GM11168 (cell line): ENCODE measurements around the gene DOK4.

Experiments used
- in situ Hi-C: fragments of 300-500 bp; cut with MboI; formaldehyde crosslinking; loops from one replicate; pipeline ENCODE4 v1.12.0; 2022; ENCODE audit warnings: low sequenced_read_pairs; ENCODE audit not compliant: unreplicated experiment

DOK4 gene

DNA sequence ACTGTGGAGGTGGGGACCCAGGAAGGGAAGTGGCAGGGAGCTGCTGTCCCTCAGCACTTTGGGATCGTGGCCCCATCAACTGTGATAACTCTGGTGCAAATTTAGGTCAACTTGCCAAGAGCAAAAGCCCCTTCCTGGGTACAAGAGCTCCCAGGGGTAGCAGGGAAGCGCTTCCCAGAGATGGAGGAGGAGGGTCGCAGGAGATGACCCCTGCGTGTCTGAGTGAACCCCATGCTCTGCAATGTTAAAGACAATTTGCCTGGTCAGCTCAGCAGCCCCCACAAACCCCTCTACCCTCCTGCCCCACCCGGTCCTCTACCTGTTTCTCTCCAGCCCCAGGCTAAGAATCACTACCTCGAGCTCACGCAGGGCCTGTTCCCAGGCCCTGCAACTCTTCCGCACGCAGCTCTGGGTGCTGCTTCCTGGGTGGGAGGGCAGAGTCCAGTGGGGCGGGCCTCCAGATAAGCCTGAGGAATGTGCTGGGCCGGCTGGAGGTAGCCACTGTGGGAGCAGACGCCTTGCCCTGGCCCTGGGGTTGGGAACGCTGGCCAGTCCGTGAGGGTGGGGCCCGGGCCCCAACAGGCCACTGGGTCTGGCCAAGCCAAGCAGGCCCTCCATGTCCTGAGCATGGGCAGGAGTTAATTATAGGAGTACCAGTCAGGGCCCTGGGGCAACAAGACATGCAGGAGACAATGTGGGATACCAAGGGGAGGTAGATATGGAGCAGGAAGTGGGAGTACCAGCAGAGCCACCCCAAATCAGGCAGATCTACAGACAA is 6.1 kb downstream of the DOK4 start:
- in situ Hi-C loops, result no loop called here

DNA sequence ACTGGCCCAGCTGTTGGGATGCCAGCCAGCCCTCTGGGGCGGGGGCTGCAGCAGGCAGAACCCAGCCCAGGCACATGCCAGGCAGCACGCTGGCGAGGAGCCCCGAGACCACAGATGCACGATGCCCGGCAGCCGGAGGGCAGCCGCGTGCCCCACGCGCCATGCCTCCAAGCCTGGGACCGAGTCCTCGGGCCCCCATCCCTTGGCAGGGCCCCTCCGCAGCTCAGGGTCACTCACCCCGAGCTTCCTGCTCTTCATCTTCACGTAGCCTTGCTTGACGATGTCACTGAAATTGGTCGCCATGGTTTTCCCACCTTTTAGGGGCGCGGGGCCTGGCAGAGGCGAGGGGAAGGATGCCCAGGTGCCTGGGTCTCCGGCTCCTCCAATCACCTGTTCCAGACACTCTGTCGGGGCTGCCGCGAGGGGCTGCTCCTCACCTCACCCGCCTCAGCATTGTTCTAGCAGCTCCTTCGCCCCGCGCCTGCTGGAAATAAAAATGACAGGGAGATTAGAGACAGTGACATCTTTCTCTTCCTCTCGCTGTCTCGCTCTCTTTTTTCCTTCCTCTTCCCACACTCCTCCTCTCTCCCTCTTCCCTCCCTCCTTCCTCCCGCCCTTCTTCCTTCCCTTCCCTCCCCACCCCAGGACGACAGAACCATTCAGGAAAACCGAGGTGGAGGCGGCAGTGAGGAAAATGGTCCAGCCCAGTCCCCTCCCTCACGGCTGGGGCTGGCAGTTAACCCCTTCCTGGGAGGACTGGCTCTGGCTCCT is 6.9 kb downstream of the DOK4 start:
- in situ Hi-C loops, result no loop called here

DNA sequence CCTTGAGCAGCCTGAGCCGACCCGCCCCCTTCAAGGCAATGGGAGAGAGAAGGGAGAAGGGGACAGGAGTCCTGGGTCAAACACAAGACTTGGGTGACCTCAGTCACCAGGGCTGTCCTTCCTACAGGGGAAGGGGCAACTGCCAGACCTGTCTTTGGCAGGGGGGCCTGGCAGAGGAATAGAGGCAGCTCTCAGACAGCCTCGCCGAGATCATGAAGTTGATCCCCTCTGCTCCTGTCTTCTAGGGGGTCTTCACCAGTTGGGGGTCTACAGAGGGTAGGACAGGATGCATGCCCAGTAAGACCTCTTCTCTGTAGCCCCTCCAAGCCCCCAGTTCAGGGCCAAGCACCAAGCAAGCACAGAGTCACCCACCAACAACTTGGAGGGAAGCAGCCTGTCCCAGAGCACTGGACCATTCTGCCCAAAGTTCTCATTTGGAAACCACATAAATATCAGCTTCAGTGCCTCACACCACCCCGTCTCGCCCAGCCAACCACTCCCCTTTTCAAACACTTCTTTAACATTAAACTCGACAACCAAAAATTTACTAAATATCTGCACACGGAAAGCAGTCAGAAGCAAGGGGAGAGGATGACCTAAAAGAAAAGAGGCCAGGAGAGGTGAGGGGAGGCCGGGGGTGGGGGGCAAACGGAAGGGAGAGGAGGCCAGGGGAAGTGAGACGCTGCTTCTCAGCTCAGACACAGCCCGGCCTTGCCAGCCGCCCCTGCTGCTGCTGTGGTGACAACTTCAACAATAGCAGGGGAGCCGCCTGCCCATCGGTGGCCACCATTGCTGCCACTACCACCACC is 7.7 kb downstream of the DOK4 start:
- in situ Hi-C loops, result no loop called here

DNA sequence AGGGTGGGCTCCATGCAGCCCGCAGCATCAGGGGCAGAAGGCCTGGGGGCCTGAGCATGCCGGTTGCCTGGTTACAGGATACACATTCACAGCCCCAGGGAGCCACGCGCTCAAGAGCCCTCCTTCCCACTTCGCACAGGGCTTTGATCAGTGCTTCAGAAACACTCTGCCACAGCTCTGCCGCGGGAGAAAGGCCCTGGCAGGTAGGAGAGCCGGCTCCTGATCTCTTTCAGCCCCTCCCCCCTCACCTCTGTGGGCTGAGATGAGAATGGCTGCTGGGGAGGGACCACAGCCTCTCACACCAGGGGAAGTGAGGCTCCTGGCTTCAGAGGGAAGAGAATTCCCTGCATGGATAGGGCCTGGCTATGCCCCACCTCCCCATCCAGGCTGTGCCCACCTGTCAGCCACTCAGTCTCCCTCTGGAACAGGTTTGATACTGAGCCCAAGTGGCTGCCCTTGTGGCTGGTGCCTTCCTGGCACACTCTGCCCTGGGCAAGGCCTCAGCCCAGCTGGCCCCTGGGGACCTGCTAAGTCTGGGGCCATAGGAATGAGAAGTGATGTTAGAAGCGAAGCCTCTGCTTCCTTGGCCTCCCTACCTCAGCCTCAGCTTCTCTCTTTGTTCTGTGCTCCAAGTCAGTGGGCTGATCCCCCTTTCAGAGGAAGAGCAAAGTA is 8.6 kb downstream of the DOK4 start:
- in situ Hi-C loops, result no loop called here

DNA sequence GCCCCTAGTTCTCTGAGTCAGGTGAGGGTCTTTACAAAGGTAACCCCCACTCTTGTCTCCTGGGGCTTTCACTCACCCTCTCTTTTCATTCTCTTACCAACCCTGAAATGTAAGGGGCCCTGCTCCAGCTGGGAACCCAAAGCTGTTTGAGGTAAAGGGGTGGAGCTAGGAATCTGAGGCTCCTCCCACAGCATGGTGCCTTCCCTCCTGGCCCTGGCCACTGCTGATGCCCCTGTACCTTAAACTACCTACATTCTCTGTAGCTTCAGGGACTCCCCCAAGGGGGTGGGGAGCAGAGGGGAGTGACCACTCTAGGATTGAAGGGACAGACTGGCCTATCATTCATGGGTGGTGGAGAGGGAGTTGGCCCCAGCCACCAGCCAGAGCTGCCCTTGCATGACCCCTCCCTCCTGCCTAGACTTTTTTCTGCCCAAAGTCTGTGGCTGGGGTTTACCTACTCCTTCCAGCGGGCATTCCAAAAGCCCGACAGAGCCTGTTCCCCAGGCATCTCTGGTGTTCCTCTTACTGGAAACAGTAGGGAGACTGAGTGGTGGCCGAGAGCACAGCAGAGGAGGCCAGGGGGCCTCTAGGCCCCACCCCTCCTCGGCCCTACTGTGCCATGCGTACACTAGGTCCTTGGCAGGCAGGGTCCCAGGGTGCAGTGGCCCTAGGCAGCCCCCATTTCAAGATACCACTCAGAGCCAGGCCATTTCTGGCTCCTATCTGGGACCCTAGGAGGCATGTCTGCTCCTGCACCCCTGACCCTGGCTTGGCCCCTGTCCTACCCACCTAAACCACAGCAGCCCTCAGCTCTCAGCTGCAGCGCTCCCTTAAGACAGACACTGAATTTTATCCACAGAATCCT is 9.5 kb downstream of the DOK4 start:
- in situ Hi-C loops, result no loop called here

DNA sequence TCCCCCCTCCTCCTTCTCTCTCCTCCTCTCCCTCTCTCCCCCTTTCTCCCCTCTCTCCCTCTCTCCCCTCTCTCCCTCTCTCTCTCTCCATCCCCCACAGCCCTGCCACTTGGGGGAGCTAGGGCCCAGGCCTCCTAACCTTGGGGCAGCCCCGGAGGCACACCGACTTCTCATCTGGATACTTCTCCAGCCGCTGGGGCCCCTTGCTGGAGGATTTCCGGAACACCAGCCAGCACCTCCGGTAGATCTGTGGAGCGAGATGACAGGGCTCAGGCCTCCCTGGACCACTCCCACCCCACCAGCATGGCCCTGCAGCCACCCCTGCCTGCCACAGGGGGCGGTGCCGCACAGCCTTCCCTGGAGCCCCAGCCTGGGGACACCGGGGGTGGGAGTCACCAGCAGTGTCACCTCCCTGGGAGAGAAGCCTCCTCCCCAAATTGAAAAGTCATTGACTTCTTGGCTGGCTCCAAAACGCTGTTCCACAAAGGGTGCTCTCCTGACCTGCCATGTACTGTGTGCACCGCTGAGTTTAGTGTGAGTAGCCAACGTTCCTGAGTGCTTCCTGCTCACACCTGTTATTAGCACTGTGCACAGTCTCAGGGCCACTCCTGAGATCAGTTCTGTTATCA is 10.5 kb downstream of the DOK4 start:
- in situ Hi-C loops, result no loop called here

DNA sequence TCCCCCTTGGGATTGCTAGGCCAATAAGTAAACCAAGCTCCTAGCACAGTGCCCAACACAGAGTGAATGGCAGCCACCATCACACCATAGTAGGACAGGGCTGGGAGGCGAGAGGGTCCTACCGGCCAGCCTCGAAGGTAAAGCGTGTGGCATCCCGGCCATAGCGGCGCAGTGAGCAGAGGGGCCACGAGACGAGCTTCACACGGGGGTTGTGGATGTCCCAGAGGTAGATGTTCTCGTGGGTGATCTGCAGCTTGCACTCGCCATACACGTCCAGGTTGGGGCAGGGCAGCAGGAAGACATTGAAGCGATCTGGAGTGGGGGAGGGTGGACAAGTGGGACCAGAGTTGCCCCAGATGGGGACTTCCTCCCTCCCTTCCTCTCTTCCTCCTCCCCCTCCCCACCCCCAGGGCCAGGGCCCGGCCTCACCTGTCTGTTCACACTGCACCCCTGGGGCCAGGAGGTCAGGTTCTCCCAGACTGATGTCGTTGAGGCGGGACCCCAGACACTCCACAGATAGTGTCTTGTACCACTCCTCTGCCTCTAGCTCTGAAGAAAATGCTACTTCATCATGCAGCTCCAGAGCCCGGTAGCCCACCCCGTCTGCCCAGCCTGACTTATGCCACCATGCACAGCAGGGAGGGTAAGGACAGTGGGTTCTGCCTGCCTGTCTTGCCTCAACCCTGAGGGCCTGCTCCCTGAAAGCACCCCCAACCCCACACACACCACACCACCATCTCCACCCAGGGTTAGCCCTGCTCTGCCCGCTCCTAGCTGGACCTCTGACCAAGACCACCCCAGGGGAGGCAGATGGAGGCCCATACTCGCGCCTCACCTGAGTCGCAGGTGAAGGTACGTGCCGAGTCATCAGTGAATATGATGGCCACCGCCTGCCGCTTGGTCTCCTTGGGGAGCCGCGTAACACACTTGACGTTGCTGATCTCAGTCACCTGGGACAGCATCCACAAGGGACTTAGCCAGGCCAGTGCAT is 11.3 kb downstream of the DOK4 start:
- in situ Hi-C loops, result no loop called here

DNA sequence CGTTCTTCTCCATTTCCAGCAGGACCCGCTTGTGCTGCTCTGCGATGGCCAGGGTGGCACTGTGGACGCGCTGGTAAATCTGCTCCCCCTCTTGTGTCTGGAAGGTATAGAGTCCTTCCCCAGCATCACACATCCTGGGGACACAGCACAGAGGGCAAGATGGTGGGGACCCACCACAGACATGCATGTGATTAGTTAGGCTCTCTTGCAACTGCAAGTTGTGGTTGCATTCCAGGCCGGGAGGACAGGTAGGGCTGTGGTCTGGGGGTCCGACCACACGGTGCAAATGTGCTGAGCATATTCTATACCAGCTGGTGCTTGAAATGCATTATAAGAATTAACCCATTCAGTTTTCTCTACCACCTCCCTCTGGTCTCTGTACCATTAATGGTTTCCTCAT is 12.4 kb downstream of the DOK4 start:
- in situ Hi-C loops, result no loop called here

DNA sequence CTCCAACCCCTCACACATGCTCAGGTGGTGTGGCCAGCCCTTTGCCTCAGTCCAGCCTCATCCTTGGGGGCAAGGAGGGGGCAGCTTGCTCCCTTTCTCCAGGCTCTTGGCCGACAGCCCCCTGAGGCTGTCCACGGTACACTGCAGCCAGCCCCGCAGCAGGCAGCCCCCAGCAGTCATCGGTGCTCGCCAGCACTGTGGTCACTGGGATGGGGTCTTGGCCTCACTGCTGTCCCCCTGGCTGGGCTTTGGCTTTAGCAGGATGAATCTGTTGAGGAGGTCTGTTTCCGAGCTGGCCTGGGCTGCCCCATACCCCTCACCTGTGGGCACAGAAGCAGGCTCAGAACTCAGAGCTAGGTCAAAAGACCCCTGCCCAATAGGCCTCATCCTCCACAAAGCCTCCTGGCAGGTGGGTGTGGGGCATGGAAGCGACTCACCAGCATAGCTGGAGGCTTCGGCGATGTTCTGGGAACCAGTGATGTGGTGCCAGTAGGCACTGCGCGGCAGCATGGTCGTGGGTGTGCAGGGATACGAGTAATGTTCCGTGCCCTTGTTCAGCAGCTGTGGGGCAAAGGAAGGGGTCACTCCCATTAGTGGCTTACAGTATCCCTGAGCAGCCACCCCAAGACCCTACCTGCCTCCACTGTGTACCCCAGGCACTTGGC is 13.0 kb downstream of the DOK4 start:
- in situ Hi-C loops, result no loop called here

DNA sequence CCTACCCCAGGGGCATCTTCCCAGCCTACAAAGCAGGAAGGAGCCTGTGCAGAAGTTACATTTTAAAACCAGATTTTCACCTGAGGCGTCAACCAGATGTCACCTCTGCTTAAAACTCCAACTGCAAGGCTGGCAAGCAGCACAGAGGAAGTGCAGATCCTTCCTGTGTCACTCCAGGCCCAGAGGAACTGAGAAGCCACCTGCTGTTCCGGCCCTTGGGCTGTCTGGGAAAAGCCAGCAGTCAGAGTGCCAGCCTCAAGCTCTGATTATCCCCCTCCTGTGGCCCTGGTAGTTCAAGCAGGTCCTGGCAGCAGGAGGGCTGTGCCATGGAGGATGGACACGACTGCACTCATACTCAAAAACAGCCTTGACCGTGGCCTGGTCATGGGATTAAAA is 13.6 kb downstream of the DOK4 start:
- in situ Hi-C loops, result no loop called here

DNA sequence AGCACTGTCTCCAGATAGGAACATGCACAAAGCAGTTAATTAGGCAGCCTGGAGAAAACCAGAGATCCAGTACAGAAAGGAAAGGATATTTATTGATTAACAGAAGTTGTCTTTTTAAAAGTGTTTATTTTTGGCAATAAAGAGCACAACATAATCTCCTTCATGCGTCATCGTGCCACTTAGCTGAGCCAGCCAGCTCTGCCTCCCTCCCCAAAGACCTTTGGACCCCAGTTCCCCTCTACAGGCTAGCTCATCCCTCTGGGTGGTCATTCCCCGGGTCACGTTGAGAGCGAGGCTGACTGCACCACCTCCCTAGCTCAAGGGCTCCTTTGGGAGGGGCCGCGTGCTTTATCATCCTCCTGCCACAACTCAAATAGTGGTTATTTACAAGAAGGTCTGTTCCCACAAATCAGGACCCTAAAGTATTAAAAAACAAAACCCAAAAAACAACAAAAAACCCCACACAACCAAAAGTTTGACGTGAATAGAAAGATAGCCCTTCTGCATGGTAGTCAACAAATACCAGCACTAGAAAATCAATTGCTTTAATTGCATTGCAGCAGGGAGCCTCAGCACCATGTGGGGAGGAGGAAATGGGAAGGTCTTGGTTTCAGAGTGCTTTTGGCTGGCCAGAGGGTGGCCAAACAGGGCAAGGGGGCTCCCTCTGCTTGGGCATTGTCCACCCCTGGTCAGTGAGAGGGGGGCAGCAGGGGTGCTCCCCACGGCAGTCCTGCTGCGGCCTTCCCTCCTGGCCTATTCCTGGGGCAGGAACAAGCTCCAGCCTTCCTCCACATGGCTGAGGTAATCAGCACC is 14.2 kb downstream of the DOK4 start:
- in situ Hi-C loops, result no loop called here

DNA sequence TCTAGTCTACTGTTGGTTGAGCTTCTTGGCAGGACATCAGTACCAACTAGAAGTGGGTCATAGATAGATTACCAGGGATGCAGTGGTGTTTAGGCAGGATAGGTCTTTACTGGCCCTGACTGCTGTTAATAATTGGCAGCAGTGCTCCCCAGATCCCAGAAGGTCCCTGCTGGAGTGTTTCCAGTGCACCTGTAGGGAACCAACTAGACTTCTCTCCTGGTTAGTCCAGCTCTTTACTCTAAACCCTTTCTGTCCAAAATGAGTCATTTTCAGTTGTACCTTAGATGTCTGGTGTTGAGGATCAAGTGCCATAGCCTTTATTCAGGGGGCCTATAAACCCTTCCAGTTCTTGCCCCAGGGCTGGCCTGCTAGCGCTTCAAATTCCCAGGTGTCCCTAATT is 15.1 kb downstream of the DOK4 start:
- in situ Hi-C loops, result no loop called here

DNA sequence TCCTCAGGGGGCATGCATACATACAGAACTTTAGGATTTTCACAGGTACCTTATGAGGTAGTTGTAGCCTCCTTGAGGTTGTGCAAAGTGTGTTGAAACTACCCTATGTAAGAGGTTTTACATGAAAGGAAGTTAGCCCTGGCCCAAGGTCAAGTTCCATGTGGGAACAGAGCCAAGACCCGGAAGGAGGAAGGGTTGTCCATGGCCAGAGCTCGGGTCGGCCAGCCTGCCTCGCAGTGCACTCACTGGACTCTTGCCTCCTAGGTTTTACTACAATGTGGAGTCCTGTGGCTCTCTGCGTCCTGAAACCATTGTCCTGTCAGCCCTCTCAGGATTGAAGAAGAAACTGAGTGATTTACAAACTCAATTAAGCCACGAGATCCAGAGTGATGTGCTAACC is 15.6 kb downstream of the DOK4 start:
- in situ Hi-C loops, result no loop called here

DNA sequence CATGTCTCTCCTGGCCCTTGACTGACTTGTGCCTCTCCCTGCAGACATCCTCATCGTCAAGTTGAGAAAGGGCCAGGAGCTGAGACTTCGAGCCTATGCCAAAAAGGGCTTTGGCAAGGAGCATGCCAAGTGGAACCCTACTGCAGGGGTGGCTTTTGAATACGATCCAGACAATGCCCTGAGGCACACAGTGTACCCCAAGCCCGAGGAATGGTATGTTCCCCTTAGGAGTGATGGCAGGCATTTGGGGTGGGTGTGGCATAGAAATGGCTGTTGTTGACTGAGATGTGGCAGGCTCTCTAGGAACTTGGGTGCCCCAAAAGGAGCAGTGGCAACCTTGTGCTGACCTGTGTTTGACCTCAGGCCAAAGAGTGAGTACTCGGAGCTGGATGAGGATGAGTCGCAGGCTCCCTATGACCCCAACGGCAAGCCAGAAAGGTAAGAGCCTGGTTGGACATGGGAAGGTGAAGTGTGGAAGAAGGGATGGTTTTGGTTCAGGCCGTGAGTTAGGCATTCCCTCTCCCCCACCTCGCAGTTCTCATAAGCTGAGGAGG is 16.3 kb downstream of the DOK4 start:
- in situ Hi-C loops, result loop anchor here (10.0 kb wide), 1 partner anchor 45 kb away; no protein-coding TSS in a partner anchor

DNA sequence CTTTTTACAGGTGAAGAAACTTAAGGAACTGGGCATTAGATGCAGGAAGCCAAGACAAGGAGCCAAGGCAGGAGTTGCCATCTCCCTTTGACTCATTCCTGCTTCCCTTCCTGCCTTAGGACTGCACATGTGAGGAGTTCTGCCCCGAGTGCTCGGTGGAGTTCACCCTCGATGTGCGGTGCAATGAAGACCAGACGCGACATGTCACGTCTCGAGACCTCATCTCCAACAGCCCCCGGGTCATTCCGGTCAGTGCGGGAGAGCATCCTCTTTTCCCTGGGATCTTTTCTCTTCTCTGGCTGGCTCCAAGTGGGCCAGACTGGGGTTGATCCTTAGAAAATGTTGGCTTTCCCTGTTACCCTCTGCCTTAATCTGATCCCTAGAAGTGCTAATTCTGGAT is 17.2 kb downstream of the DOK4 start:
- in situ Hi-C loops, result loop anchor here (10.0 kb wide), 1 partner anchor 46 kb away; no protein-coding TSS in a partner anchor

DNA sequence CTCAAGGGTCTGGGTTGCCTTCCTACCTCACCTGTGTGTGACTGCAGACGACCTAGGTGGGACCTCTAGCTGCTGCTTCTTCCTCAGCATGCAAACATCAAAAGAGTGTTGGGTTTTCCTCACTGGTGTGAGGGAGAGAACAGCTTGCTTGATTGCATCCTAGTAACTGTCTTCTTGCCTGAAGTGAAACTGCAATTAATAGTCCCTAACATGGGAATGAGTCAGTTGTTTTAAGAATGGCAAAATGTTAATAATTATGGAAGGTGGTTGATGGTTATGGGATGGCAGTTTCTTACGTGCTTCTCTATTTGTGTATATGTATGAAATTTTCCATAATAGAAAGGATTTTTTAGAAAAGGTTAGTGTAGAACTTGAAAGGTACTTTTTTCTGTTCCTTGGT is 17.9 kb downstream of the DOK4 start:
- in situ Hi-C loops, result loop anchor here (10.0 kb wide), 1 partner anchor 46 kb away; no protein-coding TSS in a partner anchor
